Measurements from ENCODE around the gene SGCE. TPM values are rescaled to one million over a fixed set of nuclear protein-coding genes. Genes with fewer than 3 reads are reported as not detected.

SGCE gene
- total RNA-seq, 1 experiment from 2014 or later, result 17.4 TPM

DNA sequence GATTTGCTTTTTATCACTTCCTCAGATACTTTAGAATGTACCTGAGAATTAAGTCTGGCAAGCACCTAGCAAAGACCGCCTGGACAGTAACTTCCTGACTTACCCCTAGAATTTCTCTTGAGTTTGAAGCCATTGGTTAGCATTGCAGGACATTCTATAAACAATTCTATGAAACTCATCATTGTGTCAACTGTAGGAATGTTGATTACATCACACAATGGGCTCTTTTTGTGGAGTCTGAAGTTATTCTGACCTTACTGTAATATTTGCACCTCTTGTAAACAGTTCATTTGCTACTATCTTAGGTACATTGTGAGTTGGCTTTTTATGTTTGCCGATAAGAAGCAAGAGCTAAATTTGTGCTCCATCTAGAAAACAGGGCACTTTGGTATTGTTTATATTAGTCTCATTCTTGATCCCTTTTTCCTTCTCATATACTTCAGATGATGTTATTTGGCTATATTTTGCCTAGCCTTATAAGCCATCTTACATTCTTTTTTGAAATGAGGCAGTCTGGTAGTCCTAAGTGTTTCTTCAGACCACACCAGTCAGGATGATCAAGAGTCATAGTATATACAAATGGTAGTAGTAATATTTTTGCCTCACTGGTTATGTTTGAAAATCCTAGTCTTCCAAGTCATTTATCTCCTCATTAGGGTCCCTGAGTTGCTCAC is 94.0 kb downstream of the SGCE start:
- Histone ChIP-seq H3K36me3 (ENCODE audit: control insufficient read depth in 1 of 2, insufficient read depth in 2 of 2, low read length in 2 of 2) (no peaks in the 10 kb centered on the region), H3K4me3 (replicated peaks in 1 of 2; ENCODE audit: low read depth in 1 of 2, low read length in 2 of 2) (no peak overlapping the region), H3K4me1 (ENCODE audit: control insufficient read depth in 1 of 2, insufficient read depth in 2 of 2, low read length in 2 of 2) (no peaks in the 10 kb centered on the region), H3K9me3 (ENCODE audit: control insufficient read depth in 1 of 2, insufficient read depth in 1 of 2, low read depth in 1 of 2, low read length in 2 of 2) (no peaks in the 10 kb centered on the region), H3K9me2 (ENCODE audit: insufficient read depth) (no peaks in the 10 kb centered on the region), H3K4me2 (ENCODE audit: low read length) (no peak overlapping the region), H3K27me3 (ENCODE audit: insufficient read depth, low read length) (no peaks in the 10 kb centered on the region), H3K9ac (ENCODE audit: low read length) (no peak overlapping the region), H2AFZ (ENCODE audit: low read depth, low read length, poor library complexity, severe bottlenecking) (no peak overlapping the region), H3K27ac (ENCODE audit: low read depth, low read length) (no peak overlapping the region), H4K20me1 (ENCODE audit: insufficient read depth) (no peaks in the 10 kb centered on the region), H3K79me2 (ENCODE audit: insufficient read depth, low read length) (no peaks in the 10 kb centered on the region)
- ChIA-PET CTCF (no interaction called here), RAD21 (ENCODE audit: low non-redundant PET in 1 of 2, low total read pairs in 2 of 2, uncharacterized antibody in 2 of 2, unreplicated experiment in 2 of 2) (no interaction called here), POLR2A (no interaction called here)
- intact Hi-C loops (cut with micrococcal nuclease), result no loop called here
- DNase-seq (ENCODE audit: low read depth, low spot score) (no peak), ATAC-seq (no peak)
- no TSS peak for BruUV-seq (replicated peaks)
- TF ChIP-seq RAD21 (IDR thresholded peaks at IDR 0.05; ENCODE audit: low read depth), result no peak
- TF ChIP-seq SP1 (IDR thresholded peaks at IDR 0.05; ENCODE audit: low read depth), result no peak
- TF ChIP-seq POLR2AphosphoS5 (IDR thresholded peaks at IDR 0.05; ENCODE audit: low read depth, low read length), result no peak
- TF ChIP-seq CBX3 (IDR thresholded peaks at IDR 0.05; ENCODE audit: low read depth), result no peak
- TF ChIP-seq EZH2 (IDR thresholded peaks at IDR 0.05), result no peak
- TF ChIP-seq, protein P1, sequence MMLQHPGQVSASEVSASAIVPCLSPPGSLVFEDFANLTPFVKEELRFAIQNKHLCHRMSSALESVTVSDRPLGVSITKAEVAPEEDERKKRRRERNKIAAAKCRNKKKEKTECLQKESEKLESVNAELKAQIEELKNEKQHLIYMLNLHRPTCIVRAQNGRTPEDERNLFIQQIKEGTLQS (IDR thresholded peaks at IDR 0.05), result no peak
- no peak for TF ChIP-seq YY1 (IDR thresholded peaks at IDR 0.05; ENCODE audit: extremely low read depth, insufficient replicate concordance, low read depth, low read length)
- TF ChIP-seq ELF1 (IDR thresholded peaks at IDR 0.05; ENCODE audit: borderline replicate concordance, low read depth), result no peak
- no peak for TF ChIP-seq ZFX (IDR thresholded peaks at IDR 0.05)
- no peak for TF ChIP-seq EGR1 (IDR thresholded peaks at IDR 0.05; ENCODE audit: low read depth)
- TF ChIP-seq SRF (IDR thresholded peaks at IDR 0.05; ENCODE audit: low read depth), result no peak
- TF ChIP-seq, protein P2, sequence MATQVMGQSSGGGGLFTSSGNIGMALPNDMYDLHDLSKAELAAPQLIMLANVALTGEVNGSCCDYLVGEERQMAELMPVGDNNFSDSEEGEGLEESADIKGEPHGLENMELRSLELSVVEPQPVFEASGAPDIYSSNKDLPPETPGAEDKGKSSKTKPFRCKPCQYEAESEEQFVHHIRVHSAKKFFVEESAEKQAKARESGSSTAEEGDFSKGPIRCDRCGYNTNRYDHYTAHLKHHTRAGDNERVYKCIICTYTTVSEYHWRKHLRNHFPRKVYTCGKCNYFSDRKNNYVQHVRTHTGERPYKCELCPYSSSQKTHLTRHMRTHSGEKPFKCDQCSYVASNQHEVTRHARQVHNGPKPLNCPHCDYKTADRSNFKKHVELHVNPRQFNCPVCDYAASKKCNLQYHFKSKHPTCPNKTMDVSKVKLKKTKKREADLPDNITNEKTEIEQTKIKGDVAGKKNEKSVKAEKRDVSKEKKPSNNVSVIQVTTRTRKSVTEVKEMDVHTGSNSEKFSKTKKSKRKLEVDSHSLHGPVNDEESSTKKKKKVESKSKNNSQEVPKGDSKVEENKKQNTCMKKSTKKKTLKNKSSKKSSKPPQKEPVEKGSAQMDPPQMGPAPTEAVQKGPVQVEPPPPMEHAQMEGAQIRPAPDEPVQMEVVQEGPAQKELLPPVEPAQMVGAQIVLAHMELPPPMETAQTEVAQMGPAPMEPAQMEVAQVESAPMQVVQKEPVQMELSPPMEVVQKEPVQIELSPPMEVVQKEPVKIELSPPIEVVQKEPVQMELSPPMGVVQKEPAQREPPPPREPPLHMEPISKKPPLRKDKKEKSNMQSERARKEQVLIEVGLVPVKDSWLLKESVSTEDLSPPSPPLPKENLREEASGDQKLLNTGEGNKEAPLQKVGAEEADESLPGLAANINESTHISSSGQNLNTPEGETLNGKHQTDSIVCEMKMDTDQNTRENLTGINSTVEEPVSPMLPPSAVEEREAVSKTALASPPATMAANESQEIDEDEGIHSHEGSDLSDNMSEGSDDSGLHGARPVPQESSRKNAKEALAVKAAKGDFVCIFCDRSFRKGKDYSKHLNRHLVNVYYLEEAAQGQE (IDR thresholded peaks at IDR 0.05; ENCODE audit: low read depth), result no peak

All from HCT116 (cell line).